Medulla oblongata (tissue), 1 donor: ENCODE data around the gene ZSWIM9.

Experiments
- DNase-seq: peaks from one replicate; pipeline ENCODE4 v3.0.0-alpha.2; 2015; ENCODE audit errors: extremely low spot score

ZSWIM9 gene

DNA sequence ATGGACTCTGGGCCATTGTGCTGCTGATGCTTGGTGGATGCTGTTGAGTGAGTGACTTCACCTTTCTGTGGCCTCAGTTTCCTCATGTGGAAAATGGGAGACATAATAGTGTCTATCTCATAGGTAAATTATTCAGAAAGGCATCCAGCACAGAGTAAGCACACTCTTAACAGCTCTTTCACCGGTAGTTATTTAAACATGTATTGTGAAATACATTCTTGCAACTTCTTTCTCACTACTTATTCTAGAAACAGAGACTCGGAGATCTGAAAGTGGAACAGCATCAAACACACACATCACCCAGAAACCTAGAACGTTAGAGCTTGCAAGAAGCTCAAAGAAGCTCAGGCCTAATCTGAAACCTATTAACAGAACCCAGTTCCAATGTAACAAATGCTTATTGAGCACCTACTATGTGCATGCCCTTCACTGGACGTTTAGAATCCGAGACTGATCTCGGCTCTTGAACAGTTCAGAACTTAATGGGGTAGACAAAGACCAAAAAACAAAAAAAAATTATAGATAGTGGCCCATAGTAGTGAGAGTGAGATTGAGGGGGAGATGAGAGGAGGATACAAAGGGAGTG, 4.1 kb downstream of the ZSWIM9 start:
- no peak for DNase-seq

DNA sequence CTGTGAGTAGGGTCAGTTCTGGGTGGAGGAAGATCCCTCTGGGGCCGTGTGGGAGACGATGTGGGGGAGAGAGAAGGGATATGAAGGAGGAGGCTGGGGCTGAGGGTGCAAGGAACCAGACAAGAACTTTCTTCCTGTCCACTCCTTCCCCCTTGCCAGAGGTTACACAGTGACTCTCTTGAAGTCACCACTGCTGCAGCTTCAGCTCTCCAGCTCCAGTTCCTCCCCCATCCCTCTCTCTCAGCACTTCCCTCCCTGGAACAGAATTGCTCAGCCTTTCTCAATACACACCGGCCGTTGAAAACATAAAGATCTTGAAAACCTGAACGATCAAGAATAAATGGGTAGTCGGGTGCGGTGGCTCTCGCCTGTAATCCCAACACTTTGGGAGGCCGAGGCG, 5.1 kb downstream of the ZSWIM9 start:
- DNase-seq = no peak

DNA sequence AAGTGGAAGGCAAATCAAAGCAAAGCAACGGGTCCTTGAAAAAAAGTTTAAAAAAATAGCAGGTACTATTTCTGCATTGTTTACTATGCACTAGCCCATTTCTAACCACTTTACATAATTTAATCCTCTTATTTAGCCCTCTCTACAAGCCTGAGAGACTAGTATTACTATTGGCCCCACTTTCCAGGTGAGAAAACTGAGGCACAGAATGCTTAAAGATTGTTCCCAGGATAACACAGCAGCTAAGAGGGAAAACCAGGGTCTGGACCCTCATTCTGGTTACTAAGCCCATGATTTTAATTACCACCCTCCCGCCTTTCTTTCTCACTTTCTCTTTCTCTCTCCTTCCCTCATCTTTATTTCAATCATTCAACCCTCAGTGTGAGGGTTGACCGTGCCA, 5.7 kb downstream of the ZSWIM9 start:
- no peak for DNase-seq

DNA sequence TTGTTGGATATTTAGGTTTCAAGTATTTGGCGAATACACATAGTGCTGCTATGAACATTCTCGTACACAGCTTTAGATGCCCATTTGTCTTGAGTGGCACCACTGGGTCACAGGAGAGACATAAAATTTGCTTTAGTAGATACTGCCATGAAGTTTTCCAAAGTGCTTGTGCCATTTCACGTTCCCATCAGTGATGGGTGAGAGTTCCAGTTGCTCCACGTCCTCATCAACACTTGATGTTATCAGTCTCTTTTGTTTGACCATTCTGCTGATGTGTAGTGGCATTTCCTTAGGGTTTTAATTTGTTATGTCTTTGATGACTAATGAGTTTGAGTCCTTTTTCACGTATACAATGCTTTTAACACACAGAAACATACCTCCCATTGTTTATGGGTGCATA, 11.0 kb downstream of the ZSWIM9 start:
- DNase-seq = no peak

DNA sequence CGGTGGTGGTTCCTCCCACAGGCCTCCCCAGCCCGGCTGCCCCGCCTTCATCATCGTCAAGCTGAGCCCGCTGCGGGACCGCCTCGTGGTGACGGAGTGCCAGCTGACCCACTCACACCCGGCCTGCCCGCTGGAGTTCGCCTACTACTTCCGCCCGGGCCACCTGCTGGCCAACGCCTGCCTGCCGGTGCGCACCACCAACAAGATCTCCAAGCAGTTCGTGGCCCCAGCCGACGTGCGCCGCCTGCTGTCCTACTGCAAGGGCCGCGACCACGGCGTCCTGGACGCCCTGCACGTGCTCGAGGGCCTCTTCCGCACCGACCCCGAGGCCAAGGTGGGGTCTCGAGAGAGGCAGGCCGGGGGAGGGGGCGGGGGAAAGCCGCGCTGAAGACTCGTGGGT, 12.0 kb downstream of the ZSWIM9 start:
- no peak for DNase-seq

DNA sequence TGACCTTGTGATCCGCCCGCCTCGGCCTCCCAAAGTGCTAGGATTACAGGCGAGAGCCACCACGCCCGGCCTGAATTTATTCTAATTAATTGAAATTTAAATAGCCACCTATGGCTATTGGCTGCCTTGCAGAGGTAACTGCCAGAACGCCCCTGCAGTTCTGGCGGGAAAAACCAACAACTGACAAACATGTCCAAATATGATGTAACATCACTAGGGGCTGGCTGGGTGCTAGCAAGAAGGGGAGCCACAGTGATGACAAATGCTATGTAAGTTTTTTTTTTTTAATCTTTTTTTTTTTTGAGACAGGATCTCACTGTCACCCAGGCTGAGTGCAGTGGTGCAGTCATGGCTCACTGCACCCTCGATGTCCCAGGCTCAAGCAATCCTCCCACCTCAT, 12.9 kb downstream of the ZSWIM9 start:
- DNase-seq = no peak

DNA sequence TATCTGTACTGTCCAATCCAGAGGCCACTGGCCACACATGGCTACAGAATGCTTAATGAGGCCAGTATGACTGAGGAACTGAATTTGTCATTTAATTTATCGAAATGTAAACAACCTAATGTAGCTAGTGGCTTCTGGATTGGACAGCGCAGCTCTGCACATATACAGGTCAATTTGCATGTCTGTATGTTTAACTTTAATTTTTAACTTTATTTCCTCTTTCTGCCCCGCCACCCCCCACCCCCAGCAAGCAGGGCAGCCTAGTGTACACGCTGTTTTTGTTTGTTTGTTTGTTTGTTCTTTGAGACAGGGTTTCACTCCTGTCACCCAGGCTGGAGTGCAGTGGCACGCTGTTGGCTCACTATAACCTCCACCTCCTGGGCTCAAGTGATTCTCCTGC, 15.5 kb downstream of the ZSWIM9 start:
- no peak for DNase-seq

DNA sequence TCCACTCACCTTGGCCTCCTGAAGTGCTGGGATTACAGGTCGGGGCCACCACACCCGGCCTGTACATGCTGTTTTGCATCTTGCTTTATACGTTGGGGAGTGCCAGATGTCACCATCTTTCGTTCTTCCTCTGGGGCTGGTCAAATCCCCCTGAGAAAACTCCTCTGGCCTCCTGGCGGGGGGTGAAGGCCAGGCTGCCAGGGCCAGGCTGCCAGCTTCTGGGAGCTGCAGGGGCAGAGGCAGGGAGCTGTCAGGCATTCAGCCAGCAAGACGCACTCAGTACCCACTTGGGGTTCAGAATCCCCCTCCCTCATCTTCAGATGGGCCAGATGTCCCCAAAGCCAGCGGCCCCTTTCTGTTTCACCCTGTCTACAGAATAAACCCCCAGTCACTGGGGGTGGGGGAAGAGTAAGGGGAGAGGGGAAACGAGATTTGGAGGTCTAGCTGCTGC, 16.1 kb downstream of the ZSWIM9 start:
- no peak for DNase-seq

DNA sequence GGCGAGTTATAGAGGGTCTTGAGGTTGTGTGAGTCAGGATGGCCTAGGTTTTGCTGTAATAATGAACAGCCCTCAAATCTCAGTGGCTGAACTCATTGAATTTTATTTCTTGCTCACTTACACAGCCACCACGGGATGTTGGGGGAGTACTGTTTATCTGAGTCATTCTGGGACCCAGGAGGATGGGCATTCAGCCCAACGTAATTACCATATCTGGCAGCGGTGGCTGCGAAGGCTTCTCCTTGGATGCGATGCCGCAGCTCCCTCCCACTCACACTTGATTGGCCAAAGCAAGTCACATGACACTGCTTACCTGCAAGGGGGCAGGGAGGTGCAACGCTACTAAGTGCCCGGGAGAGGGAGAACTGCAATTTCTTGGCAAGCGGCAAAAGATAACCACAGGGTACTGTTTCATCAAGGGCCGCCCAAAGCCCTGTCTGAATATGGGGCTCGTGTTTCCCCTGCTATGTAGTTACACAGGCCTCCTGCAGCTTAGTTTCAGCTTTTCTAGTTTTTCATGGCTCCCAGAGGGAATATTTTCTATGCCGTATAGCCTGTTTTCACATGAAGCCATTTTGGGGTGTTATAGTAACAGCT, 19.9 kb downstream of the ZSWIM9 start:
- peak; percentile 47 for DNase-seq

DNA sequence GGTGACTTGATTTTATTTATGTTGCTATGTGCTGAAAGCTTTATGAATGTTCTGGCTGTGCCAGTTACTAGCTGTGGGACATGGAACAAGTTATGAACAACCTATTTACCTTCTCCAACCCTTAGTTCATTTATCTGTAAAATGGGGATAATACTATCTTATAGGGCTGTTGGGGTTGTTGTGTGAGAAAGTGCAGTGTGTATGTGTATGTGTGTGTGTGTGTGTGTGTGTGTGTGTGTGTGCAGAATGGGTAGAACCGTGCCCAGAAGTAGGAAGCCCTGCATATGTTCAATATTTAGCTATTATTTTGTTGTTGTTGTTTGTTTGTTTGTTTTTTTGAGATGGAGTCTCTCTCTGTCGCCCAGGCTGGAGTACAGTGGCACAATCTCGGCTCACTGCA, 20.4 kb downstream of the ZSWIM9 start:
- DNase-seq = no peak

DNA sequence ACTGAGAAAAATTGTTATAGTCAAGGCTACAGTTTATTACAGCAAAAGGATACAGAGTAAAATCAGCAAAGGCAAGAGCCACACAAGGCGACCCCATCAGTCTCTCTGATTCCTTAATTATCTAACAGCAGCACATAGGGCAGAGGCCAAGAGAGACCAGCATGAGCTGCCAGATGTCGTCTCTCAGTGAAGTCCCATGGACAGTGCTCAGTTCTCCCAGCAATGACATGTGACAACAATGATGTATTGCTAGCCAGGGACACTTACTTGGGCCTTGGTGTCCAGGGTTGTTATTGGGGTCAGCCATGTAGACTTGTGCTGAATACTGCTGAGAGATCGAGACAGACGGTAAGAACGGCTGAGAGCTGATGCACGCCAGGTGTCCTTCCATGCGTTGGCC, 22.3 kb downstream of the ZSWIM9 start:
- DNase-seq = peak; percentile 21

DNA sequence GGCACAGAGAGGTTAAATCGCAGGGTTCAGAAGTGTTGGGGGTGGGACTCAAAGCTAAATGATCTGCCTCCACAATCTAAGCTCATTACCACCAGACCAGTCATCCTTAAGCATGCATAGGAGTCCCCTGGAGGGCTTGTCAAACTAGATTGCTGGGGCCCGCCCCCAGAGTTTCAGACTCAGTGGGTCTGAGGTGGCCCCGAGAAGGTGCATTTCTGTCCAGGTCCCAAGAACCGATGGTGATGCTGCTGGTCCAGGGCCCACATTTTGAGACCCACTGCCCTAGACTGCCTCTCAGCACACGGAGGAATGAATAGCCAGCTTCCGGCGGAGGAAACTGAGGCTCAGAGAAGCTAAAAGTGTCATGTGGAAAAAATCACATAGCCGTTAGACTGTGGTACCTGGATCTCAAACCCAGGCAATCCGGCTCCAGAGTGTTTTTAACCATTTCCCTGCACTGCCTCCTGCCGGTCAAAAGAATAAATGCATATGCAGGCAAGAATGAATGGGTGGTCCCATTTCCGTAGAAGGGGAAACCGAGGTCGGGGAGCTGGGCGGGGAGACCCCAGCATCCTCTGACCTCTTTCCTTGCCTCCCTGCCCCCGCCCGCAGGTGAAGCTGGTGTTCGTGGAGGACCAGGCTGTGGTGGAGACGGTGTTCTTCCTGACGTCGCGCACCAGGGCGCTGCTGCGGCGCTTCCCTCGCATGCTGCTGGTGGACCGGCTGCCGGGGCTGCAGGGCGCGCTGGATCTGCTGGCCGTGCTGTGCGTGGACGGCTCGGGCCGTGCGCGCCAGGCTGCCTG, 23.8 kb downstream of the ZSWIM9 start:
- DNase-seq = no peak

DNA sequence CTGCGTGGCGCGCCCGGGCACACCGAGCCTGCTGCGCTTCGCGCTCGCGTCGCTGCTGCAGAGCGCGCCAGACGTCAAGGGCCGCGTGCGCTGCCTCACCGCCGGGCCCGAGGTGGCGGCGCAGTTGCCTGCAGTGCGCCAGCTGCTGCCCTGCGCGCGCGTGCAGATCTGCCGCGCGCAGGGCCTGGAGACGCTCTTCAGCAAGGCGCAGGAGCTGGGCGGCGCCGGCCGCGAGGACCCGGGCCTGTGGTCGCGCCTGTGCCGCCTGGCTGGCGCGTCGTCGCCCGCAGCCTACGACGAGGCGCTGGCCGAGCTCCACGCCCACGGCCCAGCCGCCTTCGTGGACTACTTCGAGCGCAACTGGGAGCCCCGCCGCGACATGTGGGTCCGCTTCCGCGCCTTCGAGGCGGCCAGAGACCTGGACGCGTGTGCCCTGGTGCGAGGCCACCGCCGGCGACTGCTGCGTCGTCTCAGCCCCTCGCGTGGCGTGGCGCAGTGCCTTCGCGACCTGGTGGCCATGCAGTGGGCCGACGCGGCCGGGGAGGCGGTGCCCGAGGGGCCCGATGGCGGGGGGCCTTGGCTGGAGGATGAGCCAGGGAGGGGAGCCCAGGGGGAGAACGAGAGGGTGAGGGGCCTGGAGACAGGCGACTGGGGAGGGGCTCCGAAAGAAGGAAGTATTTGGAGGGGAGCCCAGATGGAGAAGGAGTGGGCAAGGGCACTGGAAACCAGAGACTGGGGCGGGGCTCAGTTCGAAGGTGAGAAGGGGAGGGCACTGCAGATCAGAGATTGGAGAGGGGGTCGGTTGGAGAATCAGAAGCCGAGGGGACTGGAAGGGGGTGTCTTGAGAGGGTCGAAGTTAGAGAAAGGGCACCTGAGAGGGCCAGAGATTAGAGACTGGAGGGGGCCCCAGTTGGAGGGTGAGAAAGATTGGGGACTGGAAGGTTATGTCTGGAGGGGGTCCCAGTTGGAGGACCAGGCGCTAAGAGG, 24.7 kb downstream of the ZSWIM9 start:
- no peak for DNase-seq

DNA sequence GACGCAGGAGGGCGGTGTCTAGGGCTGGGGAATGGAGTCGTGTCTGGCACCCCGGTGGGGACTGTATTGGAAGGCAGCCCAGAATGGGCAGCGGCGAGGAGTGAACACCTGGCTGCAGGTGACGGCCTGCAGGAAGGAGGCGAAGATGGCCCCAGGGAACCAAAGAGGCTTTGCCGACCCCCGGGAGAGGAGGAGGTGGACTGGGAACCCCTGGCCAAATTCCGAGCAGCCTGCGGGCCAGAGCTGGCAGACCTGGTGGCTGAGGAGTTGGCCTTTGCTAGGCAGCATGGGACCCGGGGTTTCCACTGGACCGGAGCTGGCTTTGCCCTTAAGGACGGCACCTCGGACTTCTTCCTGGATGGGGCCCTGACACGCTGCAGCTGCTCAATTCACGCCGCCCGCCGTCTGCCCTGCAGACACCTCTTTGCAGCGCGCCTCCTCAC, 25.9 kb downstream of the ZSWIM9 start:
- no peak for DNase-seq

DNA sequence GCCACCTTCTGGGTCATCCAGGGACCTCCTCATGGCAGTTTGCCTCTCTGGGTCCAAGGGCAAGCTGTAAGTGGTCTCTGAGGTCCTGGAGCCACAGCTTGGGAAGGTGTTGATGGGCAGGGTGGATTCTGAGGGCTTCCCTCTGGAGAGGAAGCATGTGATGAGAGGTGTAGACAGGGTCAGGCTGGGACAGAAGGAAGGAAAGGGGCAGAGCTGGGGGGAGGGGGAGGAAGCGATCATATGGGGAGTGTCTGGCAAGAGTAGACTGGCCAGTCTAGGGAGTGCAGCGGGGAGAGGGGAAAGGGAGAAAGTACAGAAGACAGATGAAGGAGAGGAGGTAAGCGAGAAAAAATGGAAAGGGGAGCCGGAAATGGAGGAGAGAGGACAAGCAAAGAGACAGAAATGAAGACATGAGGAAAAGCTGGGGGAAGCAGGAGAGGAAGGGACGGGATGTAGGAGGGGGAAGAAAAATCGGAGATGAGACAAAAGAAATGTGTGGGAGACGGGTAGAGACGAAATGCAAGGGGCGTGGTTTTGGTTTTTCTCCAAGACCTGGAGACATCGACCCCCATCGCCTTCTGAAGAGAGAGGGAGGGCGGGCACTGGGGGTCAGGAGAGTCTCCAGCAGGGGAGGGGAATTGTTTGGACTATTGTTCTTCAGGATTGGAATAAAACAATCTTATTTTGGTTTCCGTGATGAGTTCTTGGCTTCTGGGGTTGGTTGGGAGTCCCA, 26.6 kb downstream of the ZSWIM9 start:
- no peak for DNase-seq

DNA sequence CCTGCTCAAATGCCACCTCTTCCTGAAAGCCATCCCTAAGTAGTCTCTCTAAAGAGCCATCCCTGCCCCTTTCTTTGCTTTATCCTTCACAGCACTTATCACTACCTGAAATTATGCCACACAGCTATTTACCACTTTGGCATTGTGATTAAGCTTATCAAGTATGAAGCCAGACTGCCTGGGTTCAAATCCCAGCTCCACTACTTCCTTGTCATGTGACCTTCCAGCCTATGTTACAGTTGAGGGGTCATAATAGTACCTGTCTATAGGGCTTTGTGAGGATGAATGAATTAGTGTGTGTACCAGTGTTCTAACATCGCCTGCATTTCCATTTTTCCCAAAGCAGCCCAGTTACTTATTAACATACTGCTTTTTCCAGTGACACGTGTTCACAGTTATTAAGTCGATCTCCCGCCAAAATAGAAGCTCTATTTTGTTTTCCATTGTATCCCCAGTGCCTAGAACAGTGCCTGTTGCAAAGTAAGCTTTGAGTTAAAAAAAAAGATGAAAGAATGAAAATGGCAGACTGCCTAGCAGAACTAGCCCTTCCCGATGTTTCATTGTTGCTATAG, 32.8 kb downstream of the ZSWIM9 start:
- DNase-seq = no peak

DNA sequence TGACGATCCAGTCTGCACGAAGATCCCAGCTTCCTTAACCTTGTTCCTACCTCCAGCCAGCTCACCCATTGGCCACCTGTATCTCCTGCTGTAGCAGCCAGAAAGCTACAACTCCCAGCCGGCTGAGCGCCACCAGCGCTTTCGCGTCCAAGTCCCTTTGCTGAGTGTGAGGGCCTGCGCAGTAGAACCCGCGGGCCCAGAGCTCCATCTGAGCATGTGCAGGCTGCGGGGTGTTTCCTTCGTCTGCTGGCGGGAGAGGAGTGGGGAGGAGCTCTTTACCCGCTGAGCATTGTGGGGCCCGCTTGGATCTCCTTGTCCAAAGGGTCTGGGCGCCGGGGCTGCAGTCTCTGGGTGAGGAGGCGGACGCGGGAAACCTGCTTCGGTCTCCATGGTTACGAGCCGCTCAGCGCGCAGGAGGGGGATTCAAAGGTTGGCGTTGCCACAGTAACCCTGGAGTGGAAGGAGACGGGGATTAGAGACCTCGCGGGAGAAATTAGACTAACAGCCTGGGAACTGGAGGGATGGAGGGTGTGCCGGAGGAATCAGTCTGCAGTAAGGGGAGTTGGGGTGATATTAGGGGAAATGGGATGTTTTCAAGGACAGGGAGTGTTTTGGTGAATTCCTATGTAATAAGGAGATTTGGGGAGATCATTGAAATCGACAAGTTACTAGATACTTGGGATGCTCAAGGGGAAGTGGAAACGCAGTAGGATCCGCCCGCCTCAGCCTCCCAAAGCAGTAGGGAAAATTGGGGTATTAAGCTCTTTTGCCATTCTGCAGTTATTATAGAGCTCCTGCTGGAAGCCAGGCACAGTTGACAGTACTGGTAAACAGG, 33.5 kb downstream of the ZSWIM9 start:
- DNase-seq = peak; percentile 98

DNA sequence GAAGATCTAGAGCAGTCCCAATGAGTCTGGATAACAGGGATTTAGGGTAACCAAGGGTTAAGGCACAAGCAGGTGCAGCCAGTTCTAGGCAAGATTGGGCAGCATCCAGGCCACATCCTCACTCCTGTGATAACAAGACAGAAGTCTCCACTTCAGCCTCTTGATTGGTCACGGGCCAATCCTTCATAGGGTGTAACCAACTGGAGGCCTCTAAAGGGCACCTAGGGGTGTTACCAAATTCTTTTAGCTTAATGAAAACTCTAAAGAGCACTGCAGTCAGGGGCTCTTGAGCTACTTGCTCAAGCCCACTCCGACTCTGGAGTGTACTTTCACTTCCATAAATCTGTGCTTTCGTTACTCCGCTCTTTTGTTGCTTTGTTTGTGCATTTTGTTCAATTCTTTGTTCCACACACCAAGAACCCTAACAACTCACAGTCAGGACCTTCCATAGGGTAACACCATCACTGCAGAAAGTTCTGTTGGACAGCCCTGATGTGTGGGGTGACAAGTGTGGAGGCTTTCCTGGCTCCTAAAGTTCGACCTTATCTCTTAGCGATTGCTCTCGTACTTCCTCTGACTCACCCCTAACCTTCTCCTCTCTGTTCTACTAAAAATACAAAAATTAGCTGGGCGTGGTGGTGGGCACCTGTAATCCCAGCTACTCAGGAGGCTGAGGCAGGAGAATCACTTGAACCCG, 36.1 kb downstream of the ZSWIM9 start:
- DNase-seq = no peak

DNA sequence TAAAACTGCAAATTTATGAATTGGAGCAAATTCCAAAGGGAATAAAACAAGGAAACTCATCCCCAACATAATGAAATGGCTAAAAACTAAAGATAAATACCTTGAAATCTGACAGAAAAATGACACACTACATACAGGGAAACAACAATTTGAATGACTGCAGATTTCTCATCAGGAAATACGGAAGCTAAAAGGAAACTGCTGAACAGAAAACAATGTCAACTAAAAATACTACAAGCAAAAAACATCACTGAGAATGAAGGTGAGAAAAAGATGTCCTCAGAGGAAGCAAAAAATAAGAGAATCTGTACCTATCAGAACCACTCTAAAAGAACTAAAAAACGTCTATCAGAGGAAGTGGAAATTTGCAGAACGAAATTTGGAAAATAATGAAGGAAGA, 39.5 kb downstream of the ZSWIM9 start:
- no peak for DNase-seq
